ENCODE results near the gene MOV10L1. TPM values are rescaled to one million over a fixed set of nuclear protein-coding genes. Genes with fewer than 3 reads are reported as not detected.

The MOV10L1 gene
- total and polyA plus RNA-seq, 9 of the 15 experiments (the other 6 are each of a cell fraction or from before 2014, with no cell fraction given): 0.06 to 0.43 (median 0.15) TPM

DNA sequence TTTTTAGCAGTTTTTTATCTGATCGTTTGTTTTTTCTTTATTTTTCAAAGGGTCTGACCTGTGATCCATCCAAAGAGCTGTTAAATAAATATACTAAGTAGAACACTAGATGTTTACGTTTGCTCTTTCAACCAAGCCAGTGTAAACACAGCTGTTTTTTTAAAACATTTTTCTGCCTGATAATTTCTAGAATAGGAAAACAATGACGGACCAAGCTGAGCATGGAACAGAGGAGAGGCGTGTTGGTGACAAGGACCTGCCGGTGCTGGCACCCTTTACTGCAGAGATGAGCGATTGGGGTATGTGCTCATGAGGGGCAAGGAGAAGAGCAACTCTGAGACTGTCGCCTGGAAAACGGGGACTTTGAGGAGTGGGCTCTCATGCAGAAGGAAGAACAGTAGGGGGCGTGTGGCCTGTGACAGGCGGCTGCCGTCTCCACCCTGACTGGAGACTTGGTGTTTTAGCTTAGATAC, 52.1 kb downstream of the MOV10L1 start:
- ChIA-PET POLR2A (interaction anchor here (0.6 to 1.3 kb wide), 4 partner anchors 10 to 175 kb away, joined by 3 to 4 read pairs (median 3); no protein-coding TSS in a partner anchor), CTCF (ENCODE audit: low intra/inter-chr PET ratio) (no interaction called here)
- Histone ChIP-seq H2AFZ (ENCODE audit: low read depth, low read length) (no peak overlapping the region), H3K9me3 (replicated peaks; ENCODE audit: control insufficient read depth, insufficient read depth, low read depth, low read length) (no peaks in the 10 kb centered on the region), H3K4me3 (no peak overlapping the region), H3K4me2 (ENCODE audit: insufficient read depth, low read length) (no peak overlapping the region), H3K27me3 (ENCODE audit: control insufficient read depth in 2 of 2, insufficient read depth in 2 of 2, low read length in 2 of 2) (no peaks in the 10 kb centered on the region), H4K20me1 (replicated peaks; ENCODE audit: control insufficient read depth, insufficient read depth, low read length) (no peaks in the 10 kb centered on the region), H3K27ac (ENCODE audit: extremely low read depth, low read depth, low read length) (no peak overlapping the region), H3K4me1 (replicated peaks in 1 of 2; ENCODE audit: control insufficient read depth in 2 of 2, insufficient read depth in 2 of 2, low read length in 2 of 2) (peaks cover 14 to 22% of the 10 kb centered on the region in 2 experiments; a peak in 4 of 5 replicates), H3K9ac (ENCODE audit: insufficient read depth in 1 of 2, low read depth in 2 of 2, low read length in 2 of 2) (no peak overlapping the region), H3K79me2 (ENCODE audit: control insufficient read depth, insufficient read depth, low read length) (no peaks in the 10 kb centered on the region), H3K9me1 (ENCODE audit: control insufficient read depth, insufficient read depth, low read length) (no peaks in the 10 kb centered on the region), H3K36me3 (ENCODE audit: control insufficient read depth, insufficient read depth, low read length) (no peaks in the 10 kb centered on the region)
- intact Hi-C loops (cut with micrococcal nuclease): loop anchor here (10.0 kb wide), 1 partner anchor 203 kb away; the partner anchor contains the start of gene PPP6R2
- peak in 1 of 4 experiments; percentile 14 for DNase-seq (ENCODE audit: extremely low read depth in 1 of 4, low spot score in 3 of 4)
- in situ Hi-C loops (cut with MboI): loop anchor here (5.0 kb wide), 1 partner anchor 70 kb away; no protein-coding TSS in a partner anchor
- no TSS peak for BruUV-seq (replicated peaks)
- ATAC-seq: no peak
- WGBS (ENCODE audit: insufficient coverage, low coverage, missing lambda C conversion rate): 24% methylated on average over 10 of the region's 11 CpGs
- FAIRE-seq: no peak
- TF ChIP-seq, protein P1, sequence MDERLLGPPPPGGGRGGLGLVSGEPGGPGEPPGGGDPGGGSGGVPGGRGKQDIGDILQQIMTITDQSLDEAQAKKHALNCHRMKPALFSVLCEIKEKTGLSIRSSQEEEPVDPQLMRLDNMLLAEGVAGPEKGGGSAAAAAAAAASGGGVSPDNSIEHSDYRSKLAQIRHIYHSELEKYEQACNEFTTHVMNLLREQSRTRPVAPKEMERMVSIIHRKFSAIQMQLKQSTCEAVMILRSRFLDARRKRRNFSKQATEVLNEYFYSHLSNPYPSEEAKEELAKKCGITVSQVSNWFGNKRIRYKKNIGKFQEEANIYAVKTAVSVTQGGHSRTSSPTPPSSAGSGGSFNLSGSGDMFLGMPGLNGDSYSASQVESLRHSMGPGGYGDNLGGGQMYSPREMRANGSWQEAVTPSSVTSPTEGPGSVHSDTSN (CRISPR knock-in tag; IDR thresholded peaks at IDR 0.05; ENCODE audit: low read depth): no peak
- TF ChIP-seq, protein P1 (tag; conservative IDR thresholded peaks at IDR 0.05; ENCODE audit: low read depth): no peak
- TF ChIP-seq, protein P2, sequence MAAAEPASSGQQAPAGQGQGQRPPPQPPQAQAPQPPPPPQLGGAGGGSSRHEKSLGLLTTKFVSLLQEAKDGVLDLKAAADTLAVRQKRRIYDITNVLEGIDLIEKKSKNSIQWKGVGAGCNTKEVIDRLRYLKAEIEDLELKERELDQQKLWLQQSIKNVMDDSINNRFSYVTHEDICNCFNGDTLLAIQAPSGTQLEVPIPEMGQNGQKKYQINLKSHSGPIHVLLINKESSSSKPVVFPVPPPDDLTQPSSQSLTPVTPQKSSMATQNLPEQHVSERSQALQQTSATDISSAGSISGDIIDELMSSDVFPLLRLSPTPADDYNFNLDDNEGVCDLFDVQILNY (CRISPR knock-in tag; IDR thresholded peaks at IDR 0.05): no peak
- no peak for TF ChIP-seq ADNP (tag; IDR thresholded peaks at IDR 0.05)
- no peak for TF ChIP-seq ZNF778 (CRISPR knock-in tag; IDR thresholded peaks at IDR 0.05)
- TF ChIP-seq, protein P3, sequence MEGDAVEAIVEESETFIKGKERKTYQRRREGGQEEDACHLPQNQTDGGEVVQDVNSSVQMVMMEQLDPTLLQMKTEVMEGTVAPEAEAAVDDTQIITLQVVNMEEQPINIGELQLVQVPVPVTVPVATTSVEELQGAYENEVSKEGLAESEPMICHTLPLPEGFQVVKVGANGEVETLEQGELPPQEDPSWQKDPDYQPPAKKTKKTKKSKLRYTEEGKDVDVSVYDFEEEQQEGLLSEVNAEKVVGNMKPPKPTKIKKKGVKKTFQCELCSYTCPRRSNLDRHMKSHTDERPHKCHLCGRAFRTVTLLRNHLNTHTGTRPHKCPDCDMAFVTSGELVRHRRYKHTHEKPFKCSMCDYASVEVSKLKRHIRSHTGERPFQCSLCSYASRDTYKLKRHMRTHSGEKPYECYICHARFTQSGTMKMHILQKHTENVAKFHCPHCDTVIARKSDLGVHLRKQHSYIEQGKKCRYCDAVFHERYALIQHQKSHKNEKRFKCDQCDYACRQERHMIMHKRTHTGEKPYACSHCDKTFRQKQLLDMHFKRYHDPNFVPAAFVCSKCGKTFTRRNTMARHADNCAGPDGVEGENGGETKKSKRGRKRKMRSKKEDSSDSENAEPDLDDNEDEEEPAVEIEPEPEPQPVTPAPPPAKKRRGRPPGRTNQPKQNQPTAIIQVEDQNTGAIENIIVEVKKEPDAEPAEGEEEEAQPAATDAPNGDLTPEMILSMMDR (IDR thresholded peaks at IDR 0.05 in 2 of 3, conservative IDR thresholded peaks at IDR 0.05 in 1 of 3; ENCODE audit: insufficient read depth in 2 of 3, low read depth in 1 of 3, low read length in 3 of 3): peak in 2 of 3 experiments; percentile 18 to 26; a peak in 1 of 6 replicates
- TF ChIP-seq, protein P4, sequence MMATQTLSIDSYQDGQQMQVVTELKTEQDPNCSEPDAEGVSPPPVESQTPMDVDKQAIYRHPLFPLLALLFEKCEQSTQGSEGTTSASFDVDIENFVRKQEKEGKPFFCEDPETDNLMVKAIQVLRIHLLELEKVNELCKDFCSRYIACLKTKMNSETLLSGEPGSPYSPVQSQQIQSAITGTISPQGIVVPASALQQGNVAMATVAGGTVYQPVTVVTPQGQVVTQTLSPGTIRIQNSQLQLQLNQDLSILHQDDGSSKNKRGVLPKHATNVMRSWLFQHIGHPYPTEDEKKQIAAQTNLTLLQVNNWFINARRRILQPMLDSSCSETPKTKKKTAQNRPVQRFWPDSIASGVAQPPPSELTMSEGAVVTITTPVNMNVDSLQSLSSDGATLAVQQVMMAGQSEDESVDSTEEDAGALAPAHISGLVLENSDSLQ (IDR thresholded peaks at IDR 0.05): 0 out of 2 replicates have a peak, but pooled peaks have one; percentile 18
- TF ChIP-seq, protein P5, sequence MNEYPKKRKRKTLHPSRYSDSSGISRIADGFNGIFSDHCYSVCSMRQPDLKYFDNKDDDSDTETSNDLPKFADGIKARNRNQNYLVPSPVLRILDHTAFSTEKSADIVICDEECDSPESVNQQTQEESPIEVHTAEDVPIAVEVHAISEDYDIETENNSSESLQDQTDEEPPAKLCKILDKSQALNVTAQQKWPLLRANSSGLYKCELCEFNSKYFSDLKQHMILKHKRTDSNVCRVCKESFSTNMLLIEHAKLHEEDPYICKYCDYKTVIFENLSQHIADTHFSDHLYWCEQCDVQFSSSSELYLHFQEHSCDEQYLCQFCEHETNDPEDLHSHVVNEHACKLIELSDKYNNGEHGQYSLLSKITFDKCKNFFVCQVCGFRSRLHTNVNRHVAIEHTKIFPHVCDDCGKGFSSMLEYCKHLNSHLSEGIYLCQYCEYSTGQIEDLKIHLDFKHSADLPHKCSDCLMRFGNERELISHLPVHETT (CRISPR knock-in tag; conservative IDR thresholded peaks at IDR 0.05 in 1 of 2, IDR thresholded peaks at IDR 0.05 in 1 of 2): no peak
- no peak for TF ChIP-seq ZC3H11A (IDR thresholded peaks at IDR 0.05; ENCODE audit: low read depth, low read length)
- no peak for TF ChIP-seq FOXK2 (conservative IDR thresholded peaks at IDR 0.05 in 1 of 2, IDR thresholded peaks at IDR 0.05 in 1 of 2; ENCODE audit: low read depth in 2 of 2)
- TF ChIP-seq, protein P6, sequence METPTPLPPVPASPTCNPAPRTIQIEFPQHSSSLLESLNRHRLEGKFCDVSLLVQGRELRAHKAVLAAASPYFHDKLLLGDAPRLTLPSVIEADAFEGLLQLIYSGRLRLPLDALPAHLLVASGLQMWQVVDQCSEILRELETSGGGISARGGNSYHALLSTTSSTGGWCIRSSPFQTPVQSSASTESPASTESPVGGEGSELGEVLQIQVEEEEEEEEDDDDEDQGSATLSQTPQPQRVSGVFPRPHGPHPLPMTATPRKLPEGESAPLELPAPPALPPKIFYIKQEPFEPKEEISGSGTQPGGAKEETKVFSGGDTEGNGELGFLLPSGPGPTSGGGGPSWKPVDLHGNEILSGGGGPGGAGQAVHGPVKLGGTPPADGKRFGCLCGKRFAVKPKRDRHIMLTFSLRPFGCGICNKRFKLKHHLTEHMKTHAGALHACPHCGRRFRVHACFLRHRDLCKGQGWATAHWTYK (CRISPR knock-in tag; IDR thresholded peaks at IDR 0.05): no peak

Data from K562 (cell line).